GM21381 (cell line): ENCODE data around the gene KCNV2.

Source experiments
- ATAC-seq: cut with Tn5 transposase; IDR thresholded peaks from one replicate; pipeline ENCODE4 v1.9.1; 2021; ENCODE audit warnings: mild to moderate bottlenecking, moderate library complexity; ENCODE audit not compliant: unreplicated experiment

Gene KCNV2

DNA sequence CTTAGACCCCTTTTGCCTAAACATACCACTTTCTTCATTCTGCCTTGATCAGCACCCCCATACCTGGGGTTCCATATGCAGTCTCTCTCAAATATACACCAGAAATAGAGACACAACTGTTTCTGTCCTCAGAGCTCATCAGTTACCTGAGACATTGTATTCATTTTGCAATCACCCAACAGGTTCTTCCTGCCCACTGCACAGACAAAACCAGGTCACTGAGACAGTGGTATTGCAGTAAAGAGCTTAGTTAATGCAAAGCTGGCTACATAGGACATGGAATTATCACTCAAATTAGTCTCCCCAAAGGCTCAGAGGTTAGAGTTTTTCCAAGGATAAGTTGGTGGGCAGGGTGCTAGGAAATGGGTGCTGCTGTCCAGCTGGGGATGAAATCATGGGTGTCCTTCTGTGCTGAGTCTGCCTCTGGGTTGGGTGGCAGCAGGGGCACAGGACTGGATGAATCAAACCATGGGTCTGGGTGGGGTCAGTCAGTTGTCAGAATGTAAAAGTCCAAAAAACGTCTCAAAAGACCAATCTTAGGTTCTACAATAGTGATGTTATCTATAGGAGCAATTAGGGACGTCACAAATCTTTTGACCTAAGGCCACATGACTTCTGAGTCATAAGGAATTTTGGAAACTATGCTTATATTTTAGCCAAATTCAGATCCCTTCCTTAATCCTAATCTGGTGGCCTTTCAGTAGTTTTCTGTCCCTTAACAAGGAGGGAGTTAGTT is 41.0 kb downstream of the KCNV2 start:
- ATAC-seq, result no peak

DNA sequence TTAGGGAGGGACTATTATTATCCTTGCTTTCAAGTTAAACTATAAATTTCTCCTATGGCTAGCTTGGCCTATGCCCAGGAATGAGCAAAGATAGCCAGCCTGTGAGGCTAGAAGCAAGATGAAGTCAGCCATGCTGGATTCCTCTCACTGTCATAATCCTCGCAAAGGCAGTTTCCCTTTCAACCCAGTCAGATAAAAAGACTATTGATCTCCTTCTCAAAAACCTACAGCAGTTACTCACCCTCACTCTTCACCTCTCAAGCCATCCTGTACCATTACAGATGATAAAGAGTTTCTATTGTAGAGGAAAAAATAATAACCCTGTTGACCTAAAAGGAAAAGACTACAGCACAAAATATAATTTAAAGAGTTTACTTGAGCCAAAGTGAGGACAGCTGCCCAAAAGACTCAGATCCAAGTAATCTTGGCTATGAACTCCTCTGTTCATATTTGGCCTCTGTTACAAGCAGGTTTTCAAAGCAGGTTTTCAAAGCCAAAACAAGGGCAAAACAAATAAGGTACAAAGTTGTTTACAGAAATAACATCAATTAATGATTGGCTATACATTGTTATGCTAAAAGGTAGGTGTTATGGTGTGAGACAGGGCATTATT is 41.7 kb downstream of the KCNV2 start:
- ATAC-seq, result no peak

DNA sequence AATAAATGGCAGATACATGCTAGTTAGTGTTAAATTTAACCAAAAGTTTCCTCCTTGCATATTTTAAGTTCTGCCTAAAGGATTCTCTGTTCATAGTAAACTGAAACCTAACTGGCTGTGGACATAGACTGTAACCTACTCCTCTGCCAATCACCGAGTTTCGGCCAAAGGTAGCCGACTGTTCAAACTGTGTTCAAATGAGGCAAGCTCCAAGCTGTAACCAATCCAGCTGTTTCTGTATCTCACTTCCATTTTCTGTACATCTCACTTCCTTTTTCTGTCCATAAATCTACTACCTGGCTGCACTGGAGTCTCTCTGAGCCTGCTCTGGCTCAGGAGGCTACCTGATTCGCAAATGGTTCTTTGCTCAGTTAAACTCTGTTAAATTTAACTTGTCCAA is 44.1 kb downstream of the KCNV2 start:
- peak; percentile 53 for ATAC-seq

DNA sequence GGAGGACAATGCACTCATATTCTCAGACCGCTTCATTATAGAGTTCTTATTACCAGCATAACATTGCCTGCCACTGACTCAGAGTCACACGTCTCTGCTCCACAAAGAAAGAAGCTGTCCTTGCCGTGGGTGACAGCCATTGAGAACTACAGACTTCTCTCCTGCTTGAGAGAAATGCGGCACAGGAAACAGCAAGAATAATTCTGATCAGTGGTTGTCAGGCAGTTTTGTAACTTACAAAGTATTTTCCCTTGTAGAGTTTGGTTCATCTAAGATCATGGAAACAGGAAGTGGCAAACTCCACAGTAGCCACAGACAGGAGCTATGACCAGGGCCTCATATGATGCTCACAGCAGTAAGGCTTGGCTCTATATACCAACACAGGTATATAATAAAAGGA is 47.0 kb downstream of the KCNV2 start:
- ATAC-seq, result peak; percentile 60

DNA sequence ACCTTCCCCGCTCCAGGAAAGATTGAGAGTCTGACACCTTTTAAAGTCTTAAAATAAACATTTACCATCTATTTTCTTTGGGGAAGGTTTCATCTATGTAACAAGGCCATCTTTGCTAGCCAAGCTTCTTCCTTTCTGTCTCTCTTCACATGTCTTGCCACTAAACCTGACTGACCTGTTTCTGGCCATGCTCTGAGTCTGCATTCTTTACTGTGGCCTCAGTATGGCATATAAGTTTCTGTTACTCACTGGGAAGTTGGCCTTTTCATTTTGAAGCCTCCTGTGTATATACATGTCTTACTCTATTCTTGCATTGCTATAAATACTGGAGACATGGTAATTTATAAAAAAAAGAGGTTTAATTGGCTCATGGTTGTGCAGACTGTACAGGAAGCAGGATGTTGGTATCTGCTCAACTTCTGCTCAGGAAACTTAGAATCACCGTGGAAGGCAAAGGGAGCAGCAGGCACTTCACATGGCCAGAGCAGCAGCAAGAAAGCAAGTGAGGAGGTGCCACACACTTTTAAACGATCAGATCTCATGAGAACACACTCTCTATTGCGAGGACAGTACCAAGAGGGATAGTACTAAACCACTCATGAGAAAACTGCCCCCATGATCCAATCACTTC is 48.1 kb downstream of the KCNV2 start:
- no peak for ATAC-seq

DNA sequence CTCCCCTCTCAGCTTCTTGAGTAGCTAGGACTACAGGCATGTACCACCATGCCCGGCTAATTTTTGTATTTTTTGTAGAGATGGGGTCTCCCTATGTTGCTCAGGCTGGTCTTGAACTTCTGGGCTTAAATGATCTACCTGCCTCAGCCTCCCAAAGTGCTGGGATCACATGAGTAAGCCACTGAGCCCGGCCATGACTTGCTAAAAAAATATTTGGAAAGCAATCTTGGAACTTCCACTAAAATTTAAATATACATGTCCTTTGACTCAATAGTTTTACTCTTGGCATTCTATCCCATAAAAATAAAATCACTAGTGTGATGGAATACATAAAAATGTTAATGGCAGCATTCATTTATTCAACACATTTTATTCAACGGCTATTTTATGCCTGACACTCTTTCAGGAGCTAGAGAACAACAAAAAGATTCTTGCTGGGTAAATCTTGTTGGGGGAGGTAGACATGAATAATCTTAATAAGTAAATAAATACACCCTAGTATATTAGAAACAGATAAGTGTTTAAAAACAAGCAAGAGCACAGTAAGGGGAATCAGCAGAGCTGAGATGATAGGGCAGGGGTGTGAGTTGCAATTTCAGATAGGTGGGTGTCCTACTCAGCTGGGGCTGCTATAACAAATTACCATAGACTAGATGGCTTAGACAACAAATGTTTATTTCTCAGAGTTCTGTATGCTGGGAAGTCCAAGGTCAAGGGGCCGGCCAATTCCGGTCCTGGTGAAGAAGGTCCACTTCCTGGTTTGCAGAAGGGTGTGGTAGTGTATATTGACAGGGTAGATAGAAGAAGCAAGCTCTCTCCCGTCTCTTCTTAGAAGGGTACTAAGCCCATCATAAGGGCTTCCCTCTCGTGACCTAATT is 50.7 kb downstream of the KCNV2 start:
- ATAC-seq, result no peak

DNA sequence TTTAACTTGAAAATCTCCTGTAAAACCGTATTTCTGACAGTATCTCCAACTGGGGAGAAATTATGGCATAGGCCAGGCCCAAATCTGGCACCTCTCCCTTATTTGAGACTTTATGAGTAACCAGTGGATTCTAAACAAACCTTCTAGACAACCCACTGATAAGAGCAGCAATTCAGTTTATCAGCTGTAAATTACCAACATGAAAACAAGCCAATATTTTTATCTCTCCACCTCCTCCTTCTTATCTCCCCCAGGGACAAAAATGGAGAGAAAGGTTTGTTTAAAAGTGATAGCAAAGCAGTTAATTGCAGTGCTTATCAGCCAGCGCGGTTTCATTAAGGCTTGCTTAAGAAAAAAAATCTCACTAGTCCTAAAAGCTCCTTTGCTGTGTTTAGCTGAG is 53.8 kb downstream of the KCNV2 start:
- no peak for ATAC-seq

DNA sequence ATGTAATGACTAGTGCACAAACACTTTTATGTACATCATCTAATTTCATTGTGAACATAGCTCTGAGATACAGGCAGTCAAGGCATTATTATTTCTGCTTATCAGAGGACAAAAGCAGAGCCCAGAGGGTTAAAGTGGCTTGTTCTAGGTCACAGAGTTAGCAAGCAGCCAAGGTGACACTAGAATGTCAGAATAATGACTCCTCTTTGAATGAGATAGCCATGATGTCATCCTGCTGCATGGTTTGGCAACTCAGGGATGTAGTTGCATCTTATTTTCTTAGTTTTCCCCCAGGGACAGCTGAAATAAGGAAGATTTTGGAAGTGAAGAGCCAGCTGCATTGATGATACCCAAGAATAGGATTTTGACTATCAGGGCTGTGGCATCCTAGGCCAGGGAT is 54.4 kb downstream of the KCNV2 start:
- ATAC-seq, result no peak

DNA sequence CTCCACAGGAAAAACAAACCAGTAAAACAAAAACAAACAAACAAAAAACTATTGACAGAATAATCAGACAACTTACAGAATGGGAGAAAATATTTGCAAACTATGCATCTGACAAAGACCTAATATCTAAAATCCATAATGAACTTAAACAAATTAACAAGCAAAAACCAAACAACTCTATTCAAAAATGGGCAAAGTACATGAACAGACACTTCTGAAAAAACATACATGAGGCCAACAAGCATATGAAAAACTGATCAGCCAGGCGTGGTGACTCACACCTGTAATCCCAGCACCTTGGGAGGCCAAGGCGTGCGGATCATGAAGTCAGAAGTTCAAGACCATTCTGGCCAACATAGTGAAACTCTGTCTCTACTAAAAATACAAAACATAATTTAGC is 60.1 kb downstream of the KCNV2 start:
- ATAC-seq, result no peak

DNA sequence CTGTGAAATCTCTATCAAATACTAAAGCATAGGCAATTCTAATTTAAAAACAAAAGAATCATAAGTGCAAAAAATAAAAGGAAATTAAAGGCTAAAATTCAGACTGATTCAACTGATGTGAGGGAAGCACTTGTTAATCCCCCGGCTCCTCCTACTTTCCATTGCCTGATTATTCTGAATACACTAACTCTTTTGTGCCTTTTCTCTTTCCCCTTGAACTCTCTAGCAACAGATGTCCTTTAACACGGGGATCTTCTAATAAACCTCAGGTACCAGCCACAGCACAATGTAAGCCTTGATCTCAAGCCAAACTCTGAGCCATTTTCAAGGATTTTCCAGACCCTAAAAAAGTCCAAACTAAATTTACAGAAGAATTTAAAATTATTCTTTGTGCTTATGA is 61.5 kb downstream of the KCNV2 start:
- ATAC-seq, result no peak
